Measurements from ENCODE around the gene MBP. TPM values are rescaled to one million over a fixed set of nuclear protein-coding genes. Genes with fewer than 3 reads are reported as not detected.

Gene MBP
- total RNA-seq, 2 experiments from 2014 or later, result 75.4 to 79.2 TPM

- Histone ChIP-seq H3K27me3 (ENCODE audit: control insufficient read depth in 1 of 2, insufficient read depth in 2 of 2, low read length in 2 of 2) (no peaks in the 10 kb centered on the region), H3K4me3 (ENCODE audit: low read length) (no peak overlapping the region), H3K27ac (ENCODE audit: low read depth in 1 of 2, low read length in 2 of 2) (no peak overlapping the region), H3K36me3 (ENCODE audit: insufficient read depth, low read length) (no peaks in the 10 kb centered on the region), H3K9me3 (ENCODE audit: control insufficient read depth in 1 of 2, insufficient read depth in 1 of 2, low read length in 2 of 2) (no peaks in the 10 kb centered on the region), H3K4me1 (ENCODE audit: insufficient read depth, low read length) (peaks cover 9% of the 10 kb centered on the region)
- no peak overlapping the region for H3K4me3 Mint-ChIP-seq
- no peaks in the 10 kb centered on the region for H3K27me3 Mint-ChIP-seq
- H3K27ac Mint-ChIP-seq, result no peak overlapping the region
- ATAC-seq (ENCODE audit: poor library complexity) (no peak), DNase-seq (no peak)
- intact Hi-C loops (cut with DNase I, micrococcal nuclease), result no loop called here
- H3K9me3 Mint-ChIP-seq, result no peaks in the 10 kb centered on the region
- no peaks in the 10 kb centered on the region for H3K36me3 Mint-ChIP-seq (ENCODE audit: low read depth)
- TF ChIP-seq CTCF (IDR thresholded peaks at IDR 0.05), result no peak
- no peaks in the 10 kb centered on the region for H3K4me1 Mint-ChIP-seq (ENCODE audit: low read depth)
- ChIA-PET POLR2A (no interaction called here), CTCF (no interaction called here)
Measured at GRCh38 chr18:76979906-76980305, 152.7 kb downstream of the MBP start.

- ATAC-seq (ENCODE audit: poor library complexity), result no peak
- intact Hi-C loops (cut with DNase I, micrococcal nuclease), result no loop called here
- H3K9me3 Mint-ChIP-seq, result no peaks in the 10 kb centered on the region
- H3K36me3 Mint-ChIP-seq (ENCODE audit: low read depth), result no peaks in the 10 kb centered on the region
- no peak overlapping the region for H3K27ac Mint-ChIP-seq
- Histone ChIP-seq H3K27me3 (ENCODE audit: control insufficient read depth in 1 of 2, insufficient read depth in 2 of 2, low read length in 2 of 2) (no peaks in the 10 kb centered on the region), H3K4me3 (ENCODE audit: low read length) (no peak overlapping the region), H3K9me3 (ENCODE audit: control insufficient read depth in 1 of 2, insufficient read depth in 1 of 2, low read length in 2 of 2) (no peaks in the 10 kb centered on the region), H3K4me1 (ENCODE audit: insufficient read depth, low read length) (peaks cover 9% of the 10 kb centered on the region), H3K36me3 (ENCODE audit: insufficient read depth, low read length) (peaks cover 1% of the 10 kb centered on the region), H3K27ac (ENCODE audit: low read depth in 1 of 2, low read length in 2 of 2) (no peak overlapping the region)
- no peaks in the 10 kb centered on the region for H3K27me3 Mint-ChIP-seq
- H3K4me3 Mint-ChIP-seq, result no peak overlapping the region
- no peak for TF ChIP-seq CTCF (IDR thresholded peaks at IDR 0.05)
- H3K4me1 Mint-ChIP-seq (ENCODE audit: low read depth), result no peaks in the 10 kb centered on the region
- DNase-seq, result no peak
- CTCF ChIA-PET, result no interaction called here
- POLR2A ChIA-PET, result no interaction called here
Measured at GRCh38 chr18:76979111-76979751, 153.4 kb downstream of the MBP start.

GRCh38 chr18:76978616-76979015 lies 154.0 kb downstream of the MBP start:
- no peak overlapping the region for H3K27ac Mint-ChIP-seq
- no peak overlapping the region for H3K4me3 Mint-ChIP-seq
- peaks cover 7% of the 10 kb centered on the region for H3K36me3 ChIP-seq (ENCODE audit: insufficient read depth, low read length)
- peaks cover 8% of the 10 kb centered on the region for H3K4me1 ChIP-seq (ENCODE audit: insufficient read depth, low read length)
- H3K27me3 Mint-ChIP-seq, result no peaks in the 10 kb centered on the region
- CTCF ChIA-PET, result no interaction called here
- no peak for TF ChIP-seq CTCF (IDR thresholded peaks at IDR 0.05)
- H3K27me3 ChIP-seq (ENCODE audit: control insufficient read depth in 1 of 2, insufficient read depth in 2 of 2, low read length in 2 of 2), result no peaks in the 10 kb centered on the region
- H3K27ac ChIP-seq (ENCODE audit: low read depth in 1 of 2, low read length in 2 of 2), result no peak overlapping the region
- no peaks in the 10 kb centered on the region for H3K4me1 Mint-ChIP-seq (ENCODE audit: low read depth)
- no peaks in the 10 kb centered on the region for H3K36me3 Mint-ChIP-seq (ENCODE audit: low read depth)
- H3K9me3 Mint-ChIP-seq, result no peaks in the 10 kb centered on the region
- POLR2A ChIA-PET, result no interaction called here
- no peaks in the 10 kb centered on the region for H3K9me3 ChIP-seq (ENCODE audit: control insufficient read depth in 1 of 2, insufficient read depth in 1 of 2, low read length in 2 of 2)
- intact Hi-C loops (cut with DNase I, micrococcal nuclease), result no loop called here
- no peak overlapping the region for H3K4me3 ChIP-seq (ENCODE audit: low read length)
- ATAC-seq (ENCODE audit: poor library complexity), result no peak
- DNase-seq, result no peak
